ENCODE measurements around the gene PAK5. TPM values are rescaled to one million over a fixed set of nuclear protein-coding genes. Genes with fewer than 3 reads are reported as not detected.

The PAK5 gene
- total and polyA plus RNA-seq, 2 experiments from 2014 or later = 0.57 to 1.1 TPM

DNA sequence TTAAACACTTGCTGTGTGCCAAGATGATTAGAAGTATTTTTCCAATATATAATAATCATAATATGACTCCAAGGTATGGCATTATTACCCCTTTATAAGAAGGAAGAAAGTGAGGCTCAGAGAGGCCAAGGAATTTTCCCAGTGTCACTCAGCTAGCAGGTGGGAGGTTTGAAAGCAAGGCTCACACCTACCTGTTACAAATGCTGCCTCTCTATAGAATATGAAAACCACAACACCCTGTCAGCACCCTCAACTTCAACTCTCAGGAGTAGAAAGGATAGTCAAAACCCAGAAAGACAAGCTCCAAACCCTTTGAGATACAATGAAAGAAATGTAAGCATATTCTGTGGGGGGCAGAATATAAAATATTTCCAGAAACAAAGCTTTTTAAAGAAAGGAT is 247.8 kb downstream of the PAK5 start:
- H3K9me2 ChIP-seq (ENCODE audit: insufficient read depth) = no peaks in the 10 kb centered on the region
- H3K27me3 ChIP-seq (ENCODE audit: insufficient read depth) = no peaks in the 10 kb centered on the region
- no peak overlapping the region for H3K27ac ChIP-seq (ENCODE audit: low read depth)
- Mint-ChIP-seq H3K4me3 (no peak overlapping the region), H3K36me3 (ENCODE audit: low read depth) (no peaks in the 10 kb centered on the region), H3K9me3 (no peaks in the 10 kb centered on the region), H3K4me1 (no peaks in the 10 kb centered on the region), H3K27me3 (ENCODE audit: insufficient read depth, low read depth, poor library complexity) (no peaks in the 10 kb centered on the region), H3K27ac (no peak overlapping the region)
- H3K4me2 ChIP-seq = no peak overlapping the region
- ATAC-seq (no peak), DNase-seq (ENCODE audit: low spot score) (no peak)
- H3K79me2 ChIP-seq (replicated peaks; ENCODE audit: insufficient read depth) = no peaks in the 10 kb centered on the region
- no peak for TF ChIP-seq STAT1 (IDR thresholded peaks at IDR 0.05; ENCODE audit: unreplicated experiment)
- TF ChIP-seq POLR2AphosphoS5 (IDR thresholded peaks at IDR 0.05; ENCODE audit: low read depth) = no peak
- TF ChIP-seq NANOG (IDR thresholded peaks at IDR 0.05; ENCODE audit: borderline replicate concordance) = no peak
- no peak for TF ChIP-seq ZNF331 (CRISPR knock-in tag; IDR thresholded peaks at IDR 0.05; ENCODE audit: low read depth)
- no peak for TF ChIP-seq ZNF114 (CRISPR knock-in tag; IDR thresholded peaks at IDR 0.05)
- TF ChIP-seq, protein P1, sequence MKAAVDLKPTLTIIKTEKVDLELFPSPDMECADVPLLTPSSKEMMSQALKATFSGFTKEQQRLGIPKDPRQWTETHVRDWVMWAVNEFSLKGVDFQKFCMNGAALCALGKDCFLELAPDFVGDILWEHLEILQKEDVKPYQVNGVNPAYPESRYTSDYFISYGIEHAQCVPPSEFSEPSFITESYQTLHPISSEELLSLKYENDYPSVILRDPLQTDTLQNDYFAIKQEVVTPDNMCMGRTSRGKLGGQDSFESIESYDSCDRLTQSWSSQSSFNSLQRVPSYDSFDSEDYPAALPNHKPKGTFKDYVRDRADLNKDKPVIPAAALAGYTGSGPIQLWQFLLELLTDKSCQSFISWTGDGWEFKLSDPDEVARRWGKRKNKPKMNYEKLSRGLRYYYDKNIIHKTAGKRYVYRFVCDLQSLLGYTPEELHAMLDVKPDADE (IDR thresholded peaks at IDR 0.05) = no peak
- no peak for TF ChIP-seq EZH2phosphoT487 (IDR thresholded peaks at IDR 0.05; ENCODE audit: unreplicated experiment)
- no peak for TF ChIP-seq JUNB (IDR thresholded peaks at IDR 0.05; ENCODE audit: unreplicated experiment)
- no peak for TF ChIP-seq ZNF462 (CRISPR knock-in tag; IDR thresholded peaks at IDR 0.05)
- TF ChIP-seq, protein P2, sequence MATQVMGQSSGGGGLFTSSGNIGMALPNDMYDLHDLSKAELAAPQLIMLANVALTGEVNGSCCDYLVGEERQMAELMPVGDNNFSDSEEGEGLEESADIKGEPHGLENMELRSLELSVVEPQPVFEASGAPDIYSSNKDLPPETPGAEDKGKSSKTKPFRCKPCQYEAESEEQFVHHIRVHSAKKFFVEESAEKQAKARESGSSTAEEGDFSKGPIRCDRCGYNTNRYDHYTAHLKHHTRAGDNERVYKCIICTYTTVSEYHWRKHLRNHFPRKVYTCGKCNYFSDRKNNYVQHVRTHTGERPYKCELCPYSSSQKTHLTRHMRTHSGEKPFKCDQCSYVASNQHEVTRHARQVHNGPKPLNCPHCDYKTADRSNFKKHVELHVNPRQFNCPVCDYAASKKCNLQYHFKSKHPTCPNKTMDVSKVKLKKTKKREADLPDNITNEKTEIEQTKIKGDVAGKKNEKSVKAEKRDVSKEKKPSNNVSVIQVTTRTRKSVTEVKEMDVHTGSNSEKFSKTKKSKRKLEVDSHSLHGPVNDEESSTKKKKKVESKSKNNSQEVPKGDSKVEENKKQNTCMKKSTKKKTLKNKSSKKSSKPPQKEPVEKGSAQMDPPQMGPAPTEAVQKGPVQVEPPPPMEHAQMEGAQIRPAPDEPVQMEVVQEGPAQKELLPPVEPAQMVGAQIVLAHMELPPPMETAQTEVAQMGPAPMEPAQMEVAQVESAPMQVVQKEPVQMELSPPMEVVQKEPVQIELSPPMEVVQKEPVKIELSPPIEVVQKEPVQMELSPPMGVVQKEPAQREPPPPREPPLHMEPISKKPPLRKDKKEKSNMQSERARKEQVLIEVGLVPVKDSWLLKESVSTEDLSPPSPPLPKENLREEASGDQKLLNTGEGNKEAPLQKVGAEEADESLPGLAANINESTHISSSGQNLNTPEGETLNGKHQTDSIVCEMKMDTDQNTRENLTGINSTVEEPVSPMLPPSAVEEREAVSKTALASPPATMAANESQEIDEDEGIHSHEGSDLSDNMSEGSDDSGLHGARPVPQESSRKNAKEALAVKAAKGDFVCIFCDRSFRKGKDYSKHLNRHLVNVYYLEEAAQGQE (IDR thresholded peaks at IDR 0.05; ENCODE audit: unreplicated experiment) = no peak
- no peaks in the 10 kb centered on the region for H3K36me3 ChIP-seq (ENCODE audit: insufficient read depth)
- no peaks in the 10 kb centered on the region for H3F3A ChIP-seq (replicated peaks; ENCODE audit: low read depth)
- no peak overlapping the region for H2AFZ ChIP-seq
- no peak overlapping the region for H3K4me3 ChIP-seq
- H4K20me1 ChIP-seq (replicated peaks; ENCODE audit: insufficient read depth) = no peaks in the 10 kb centered on the region
- no peaks in the 10 kb centered on the region for H3K4me1 ChIP-seq (ENCODE audit: insufficient read depth)
